Effector CD4-positive, alpha-beta T cell (primary cell): ENCODE data around the gene DDI1.

ENCODE experiments used
- DNase-seq: peaks from one replicate; pipeline ENCODE4 v3.0.0-alpha.2; 2020

The DDI1 gene

DNA sequence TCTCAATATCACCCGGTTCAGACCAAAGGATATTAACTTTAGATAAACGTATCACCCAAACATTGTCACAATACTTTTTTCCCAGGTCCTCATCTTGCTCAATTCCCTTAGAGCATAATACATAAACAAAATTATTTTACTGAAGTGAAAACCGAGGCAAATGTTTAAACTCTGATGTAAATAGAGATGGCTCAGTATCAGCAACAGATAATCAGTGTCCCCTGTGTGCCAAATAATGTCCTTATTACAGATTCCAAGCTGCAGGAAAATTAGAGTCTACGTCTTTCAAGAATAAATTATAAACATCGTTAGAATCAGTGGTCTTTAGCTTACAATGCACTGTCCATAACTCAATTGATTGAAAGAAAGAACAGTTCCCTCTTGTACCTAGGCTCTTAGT, 50.2 kb downstream of the DDI1 start:
- no peak for DNase-seq
